GM03348 (cell line): ENCODE measurements around the gene SNAI3.

Experiments used
- DNase-seq: peaks from one replicate; pipeline ENCODE4 v3.0.0; 2012; ENCODE audit warnings: low spot score

Gene SNAI3

DNA sequence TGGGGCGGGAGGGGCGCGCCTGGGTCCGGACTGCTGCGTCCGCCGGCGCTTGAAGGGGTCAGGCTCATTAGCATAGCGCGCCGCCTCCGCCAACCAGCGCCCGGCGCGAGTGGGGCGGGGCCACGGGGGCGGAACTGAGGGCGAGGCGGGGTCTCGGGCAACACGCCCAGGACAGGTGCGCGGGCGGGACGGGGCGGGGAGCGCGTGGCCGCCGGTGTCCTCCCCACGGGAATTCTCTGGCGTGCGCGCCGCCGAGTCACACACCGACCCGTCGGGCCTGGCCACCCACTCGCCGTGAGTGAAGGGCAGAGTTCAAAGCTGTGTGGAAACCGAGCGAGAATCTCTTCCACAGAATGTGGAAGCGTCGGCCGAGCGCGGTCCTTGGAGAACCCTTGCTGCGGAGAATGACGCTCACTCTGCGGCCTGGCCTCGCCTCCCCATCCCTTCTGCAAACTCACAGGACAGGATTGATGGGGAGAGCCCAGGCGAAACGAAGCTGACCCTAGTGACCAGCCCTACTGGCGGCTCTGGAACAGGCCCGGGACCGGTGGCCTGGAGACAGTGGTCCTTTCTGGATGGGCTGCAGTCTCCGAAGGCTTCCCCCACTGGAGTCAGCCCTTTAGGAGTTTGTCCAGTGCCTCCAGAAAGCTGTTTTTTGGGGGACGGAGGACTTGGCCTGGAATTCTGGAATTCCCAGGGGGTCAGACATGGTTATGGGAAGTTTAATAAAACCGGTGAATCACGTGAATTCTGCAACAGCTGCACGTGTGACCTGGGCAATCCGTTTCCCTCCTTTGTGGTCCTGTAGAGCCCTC lies at the start of gene SNAI3:
Gene SNAI3, minus strand, starts transcription at position 69 of the 815 bp plus-strand sequence. CDS start 101 bp downstream, outside the sequence.
- DNase-seq: peak; percentile 86

DNA sequence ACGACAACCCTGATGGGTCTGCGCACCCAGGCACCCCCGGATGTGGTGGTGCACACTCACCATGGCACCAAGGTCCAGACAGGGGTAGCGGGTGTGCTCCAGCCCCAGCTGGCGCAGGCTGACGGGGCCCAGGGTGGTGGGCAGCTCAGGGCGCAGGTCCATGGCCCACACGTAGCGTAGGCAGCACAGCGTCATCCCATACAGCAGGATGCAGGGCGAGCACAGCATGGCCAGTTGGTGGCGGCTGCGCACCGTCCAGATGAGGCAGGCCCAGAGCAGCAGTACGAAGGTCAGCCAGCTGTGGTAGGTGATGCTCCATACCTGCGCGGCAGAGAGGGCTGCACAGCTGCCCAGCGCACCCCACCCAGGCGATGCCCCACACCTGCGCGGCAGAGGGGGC lies 49.8 kb upstream of the SNAI3 start:
- DNase-seq: no peak

DNA sequence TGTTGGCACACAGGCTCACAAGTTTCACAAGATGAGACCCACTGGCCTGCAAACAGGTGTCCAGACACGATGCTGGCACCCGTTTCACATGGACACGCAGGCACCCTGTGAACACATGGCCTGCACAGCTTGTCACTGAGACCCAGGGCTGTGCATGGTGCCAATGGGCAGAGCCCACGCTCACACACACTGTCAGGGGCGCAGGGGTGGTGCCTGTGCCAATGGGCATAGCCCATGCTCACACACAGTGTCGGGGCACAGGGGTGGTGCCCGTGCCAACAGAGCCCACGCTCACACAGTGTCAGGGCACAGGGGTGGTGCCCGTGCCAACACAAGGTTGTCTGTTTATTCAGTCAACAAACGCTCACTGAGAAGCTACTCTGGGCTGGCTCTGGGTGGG lies 49.3 kb upstream of the SNAI3 start:
- no peak for DNase-seq

DNA sequence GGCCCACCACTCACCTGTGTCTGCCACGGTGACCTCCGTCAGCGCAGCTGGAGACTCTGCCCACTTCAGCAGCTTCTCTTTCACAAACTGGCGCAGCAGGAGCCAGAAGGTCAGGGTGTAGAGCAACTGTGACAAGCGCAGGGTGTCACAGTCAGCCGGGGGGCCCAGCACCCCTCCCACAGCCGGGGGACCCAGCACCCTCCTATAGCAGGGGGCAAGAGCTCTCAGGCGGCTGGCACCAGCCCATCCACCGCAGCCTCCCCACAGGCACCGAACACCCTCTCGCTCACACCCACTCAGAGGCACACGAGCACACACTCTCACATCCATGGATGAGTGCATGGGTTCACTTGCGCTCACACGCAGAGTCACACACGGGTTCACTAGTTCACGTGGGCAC lies 48.8 kb upstream of the SNAI3 start:
- no peak for DNase-seq

DNA sequence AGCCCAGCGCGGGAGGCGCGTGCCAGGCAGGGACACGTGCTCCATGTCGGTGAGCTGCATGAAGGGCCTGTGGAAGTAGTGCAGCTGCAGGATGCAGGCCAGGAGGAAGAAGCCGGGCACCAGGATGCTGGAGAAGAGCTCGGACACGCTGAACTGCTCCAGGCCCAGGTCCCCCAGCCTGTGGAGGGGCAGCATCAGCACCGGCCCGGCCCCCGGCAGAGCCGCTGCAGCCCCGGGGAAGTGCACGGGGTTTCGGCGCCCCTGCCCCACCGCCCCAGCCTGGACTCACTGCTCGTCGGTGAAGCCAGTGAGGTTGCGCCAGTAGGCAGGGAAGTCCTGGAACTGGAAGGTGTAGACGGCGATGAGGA lies 48.0 kb upstream of the SNAI3 start:
- DNase-seq: no peak

DNA sequence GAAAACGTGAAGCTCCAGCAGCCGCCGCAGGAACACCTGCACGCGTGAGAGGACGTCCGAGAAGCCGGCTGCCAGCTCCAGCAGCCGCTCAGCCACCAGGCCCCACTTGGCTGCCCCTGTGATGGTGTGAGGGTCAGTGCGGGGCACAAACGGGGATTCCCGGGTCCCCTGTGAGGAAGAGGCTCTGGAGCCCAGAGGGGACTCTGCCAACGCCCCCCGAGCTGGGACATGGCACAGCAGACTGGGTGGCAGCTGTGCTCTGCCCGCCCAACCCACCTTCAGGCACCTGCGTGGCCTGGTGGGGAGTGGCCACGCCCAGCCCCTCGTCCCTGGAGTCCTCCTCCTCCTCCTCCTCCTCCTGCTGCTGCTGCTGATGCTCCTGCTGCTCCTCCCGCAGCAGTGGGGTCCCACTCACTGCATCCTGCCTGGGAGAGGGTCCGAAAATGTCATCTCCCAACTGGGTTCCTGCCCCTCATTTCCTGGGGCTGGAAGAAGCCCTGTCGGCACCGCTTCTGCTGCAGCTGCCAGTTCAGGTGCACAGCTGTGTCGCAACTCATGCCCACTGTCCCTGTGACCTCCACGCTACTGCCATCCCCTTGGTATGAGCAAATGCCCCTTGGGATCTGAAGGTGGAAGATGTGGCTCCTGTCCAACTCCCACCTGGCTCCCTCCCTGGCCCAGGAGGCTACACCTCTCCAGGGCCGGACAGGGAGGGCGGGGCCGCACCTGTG lies 47.5 kb upstream of the SNAI3 start:
- no peak for DNase-seq

DNA sequence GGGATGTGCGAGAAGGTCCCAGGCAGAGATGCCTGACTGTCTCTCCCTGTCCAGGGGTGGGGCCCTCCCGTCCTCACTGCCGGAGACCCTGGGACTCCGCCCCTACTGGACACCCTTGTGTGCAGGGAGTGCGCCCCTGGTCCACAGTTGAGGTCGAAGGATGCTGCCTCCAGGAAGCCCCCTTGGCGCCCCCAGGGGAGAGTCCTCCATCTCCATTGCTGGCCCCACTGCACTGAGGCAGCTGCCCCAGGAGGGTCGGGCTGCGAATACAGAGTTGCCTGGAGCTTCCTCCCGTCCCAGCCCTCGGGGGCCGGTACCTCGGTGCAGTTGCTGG lies 46.6 kb upstream of the SNAI3 start:
- no peak for DNase-seq

DNA sequence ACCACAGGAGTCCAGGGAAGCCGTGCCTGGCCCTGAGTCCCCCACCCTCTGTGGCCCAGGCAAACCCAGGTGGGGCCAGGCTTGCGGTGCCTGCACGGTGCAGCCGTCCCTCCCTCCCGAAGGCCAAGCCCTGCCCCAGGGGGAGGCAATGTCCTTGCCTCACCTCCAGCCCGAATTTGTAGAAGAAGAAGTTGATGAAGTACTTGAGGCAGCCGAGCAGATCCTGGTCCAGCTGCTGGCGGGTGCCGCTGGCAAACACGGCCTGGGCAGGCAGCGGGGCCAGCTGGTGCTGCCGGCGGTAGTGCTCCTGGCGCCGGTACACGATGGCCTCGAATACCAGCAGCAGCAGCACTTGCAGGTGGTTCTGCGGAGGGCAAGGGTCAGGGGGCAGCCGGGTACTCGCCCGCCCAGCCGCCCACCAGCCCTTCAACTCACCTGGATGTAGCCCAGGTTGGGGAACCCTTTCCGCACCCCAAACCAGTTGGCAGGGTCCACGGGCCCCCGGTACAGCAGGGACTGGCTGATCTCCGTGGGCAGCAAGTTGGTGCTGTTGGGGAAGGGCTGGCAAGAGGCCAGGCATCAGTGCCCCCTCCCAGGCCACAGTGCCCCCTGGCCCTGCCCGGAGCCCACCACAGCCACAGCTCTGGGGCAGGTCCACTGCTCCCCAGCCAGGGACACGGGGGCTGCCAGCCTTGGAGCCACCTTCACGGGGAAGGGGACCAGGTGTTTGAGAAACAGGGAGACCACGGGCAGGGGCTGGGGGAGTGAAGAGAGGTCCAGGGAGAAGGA lies 46.1 kb upstream of the SNAI3 start:
- no peak for DNase-seq

DNA sequence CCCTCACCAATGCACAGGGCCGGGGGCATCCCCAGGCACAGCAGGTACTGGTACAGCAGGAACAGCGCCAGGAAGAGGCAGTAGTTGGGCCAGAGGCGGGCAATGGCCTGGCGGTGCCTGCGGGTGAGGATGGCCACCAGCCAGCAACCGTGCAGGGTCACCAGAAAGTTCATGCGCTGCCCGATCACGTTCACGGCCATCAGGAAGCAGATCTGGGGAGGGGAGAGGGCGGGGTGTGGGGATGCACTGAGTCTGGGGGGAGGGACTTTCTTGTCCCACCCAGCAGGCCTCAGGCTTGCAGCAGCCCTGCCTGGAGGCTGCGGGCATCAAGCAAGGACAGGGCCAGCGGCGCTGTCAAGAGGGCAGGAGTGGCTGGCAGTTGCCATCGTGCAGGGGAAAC lies 45.4 kb upstream of the SNAI3 start:
- DNase-seq: peak; percentile 82

DNA sequence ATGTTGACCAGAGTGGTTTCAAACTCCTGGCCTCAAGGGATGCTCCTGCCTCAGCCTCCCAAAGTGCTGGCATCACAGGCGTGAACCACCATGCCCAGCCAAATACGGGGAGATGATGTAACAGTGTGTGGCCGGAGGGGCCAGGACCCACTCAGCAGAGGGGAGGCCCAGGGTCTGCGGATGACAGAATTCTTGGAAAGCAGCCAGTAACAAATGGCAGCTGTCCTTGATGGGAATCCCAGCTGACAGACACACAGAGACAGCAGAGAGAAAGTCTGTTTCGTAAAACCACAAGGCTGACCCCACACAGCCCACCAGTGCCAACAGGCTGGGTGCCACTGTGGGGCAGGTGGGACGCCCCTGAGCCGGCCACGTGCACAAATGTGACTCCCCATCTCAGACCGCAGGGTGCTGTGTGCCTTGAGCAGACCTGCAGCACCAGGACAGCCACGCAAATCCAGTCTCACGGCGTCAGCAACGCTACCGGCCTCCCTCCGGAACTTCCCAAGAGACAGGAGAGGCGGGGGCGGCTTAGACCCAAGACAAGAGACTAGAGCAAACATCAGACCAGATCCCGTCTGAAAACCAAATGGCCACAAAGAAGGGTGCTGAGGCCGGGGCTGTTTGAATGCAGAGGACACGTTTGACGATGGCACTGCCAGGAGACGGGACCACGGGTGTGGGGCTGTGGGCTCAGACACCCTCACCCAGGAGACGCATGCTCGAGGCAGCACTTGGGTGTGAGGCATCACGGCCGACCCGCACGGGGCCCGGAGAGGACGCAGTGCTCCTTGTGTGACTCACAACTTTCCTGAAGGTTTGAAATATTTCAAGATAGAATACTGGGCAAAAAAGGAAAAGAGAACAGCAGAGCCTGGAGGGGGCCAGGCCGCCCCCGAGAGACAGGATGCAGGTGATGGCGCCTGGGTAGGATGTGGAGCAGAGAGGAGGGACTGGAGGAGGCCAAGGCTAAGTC lies 44.6 kb upstream of the SNAI3 start:
- DNase-seq: no peak

DNA sequence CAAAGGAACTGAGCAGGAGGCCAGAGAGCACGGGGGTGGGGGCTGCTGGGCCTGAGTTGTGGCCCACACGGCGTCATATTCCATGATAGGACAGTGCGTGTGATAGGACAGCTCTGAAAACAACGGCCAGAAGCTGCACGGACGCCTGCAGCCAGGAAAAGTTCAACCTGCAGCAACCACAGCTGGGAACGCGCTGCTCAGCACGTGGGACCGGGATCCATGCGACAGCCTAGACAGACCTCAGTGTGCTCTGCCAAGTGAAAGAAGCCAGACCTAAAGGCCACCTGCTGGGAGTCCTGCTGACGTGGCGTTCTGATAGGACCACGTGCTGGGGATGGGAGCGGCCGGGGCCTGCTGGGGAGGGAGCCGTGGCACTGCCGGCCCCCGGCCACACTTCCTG lies 41.6 kb upstream of the SNAI3 start:
- no peak for DNase-seq

DNA sequence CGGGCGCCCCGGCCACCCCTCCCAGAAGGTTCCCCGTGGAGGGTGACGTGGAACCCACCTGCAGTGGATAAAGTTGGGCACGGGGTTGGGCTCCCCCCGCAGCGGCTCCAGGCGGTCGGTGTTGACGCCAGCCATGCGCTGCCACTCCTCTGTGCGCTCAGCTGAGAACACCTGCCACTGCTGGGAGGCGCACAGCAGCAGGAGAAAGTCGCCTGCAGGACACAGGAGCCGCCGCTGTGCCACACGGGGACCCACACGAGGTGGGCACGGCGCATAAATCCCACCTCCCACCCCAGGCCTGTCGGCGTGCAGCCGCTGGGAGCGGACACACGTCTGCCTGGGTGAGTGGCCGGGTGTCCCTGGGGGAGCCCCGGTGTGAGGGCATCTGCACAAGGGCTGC lies 40.7 kb upstream of the SNAI3 start:
- DNase-seq: no peak

DNA sequence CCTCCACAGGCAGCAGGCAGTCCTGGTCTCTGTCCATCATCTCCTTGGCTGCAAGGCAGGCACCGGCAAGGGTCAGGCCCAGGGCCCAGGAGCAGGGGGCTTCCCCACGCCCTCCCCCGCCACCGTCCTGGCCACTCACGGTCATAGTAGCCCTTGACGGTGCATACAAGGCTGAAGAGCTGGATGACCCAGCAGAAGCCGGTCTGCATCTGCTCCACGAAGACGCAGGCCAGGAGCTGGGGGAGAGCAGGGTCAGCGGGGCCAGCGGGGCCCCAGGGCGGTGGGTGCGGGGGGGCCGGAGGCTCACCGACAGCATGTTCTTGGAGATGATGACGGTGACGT lies 40.1 kb upstream of the SNAI3 start:
- no peak for DNase-seq

DNA sequence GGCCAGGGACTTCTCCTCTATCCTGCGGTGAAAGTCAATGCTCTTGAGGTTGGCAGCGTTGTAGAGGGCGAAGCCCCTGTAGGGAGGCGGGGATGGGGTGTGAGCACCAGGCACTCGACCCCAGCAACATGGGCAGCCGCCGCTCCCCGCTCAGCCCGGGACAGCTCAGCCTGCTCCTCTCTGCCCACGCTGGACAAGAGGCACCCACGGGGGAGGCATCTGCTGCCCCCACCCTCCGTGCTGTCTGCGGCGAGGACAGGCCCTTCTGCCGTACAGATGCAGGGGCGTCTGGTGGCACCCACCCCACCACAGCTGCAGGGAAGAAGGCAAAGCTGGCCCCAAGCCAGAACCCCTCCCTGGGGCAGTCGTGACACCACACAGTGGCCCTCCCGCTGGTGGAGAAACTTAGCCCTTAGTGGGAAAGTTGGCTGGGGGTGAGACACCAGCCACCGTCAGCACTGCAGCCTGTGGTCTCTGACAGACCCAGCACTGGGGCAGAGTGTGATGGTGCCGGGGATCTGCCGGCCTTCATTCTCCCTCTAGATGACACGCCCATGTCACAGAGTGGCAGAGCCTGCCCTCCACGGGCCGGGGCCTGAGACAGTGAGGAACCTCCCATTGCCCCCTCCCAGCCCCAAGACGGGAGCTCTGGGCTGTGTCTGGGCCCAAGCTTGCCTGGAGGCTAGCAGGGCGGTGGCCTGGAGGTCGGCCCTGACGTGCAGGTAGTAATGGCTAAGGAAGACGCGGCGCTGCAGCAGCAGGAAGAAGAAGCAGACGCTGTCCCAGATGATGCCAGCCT lies 39.5 kb upstream of the SNAI3 start:
- DNase-seq: no peak

DNA sequence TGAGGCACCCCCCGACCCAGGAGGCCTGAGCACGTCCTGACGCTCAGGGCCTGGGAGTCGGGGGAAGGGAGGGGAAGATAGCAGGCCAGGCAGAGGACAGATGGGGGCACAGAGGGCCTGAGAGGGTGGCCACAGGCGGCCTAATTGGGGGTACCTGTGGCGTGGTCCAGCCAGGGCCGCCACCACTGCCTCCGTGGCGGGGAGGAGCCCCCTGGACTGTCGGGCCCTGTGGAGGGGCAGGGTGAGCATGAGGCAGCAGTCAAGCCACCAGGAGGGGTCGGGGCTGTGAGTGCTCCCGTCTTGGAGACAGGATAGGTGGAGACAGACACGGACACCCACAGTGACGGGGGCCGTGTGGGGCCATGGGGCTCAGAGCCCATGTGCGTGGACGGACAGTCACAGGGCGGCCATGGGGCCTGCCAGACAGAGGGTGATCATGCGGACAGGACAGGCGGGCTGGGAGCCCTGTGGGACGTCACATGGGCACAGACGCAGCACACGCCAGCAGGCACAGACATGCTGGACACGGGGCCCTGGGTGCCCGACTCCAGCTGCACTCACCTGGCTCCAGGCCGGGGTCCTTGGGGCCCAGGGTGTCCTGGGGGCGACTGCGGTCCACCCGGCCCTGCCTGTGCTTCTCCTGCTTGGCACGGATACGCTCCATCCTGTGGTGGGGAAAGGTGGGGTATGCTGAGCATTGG lies 38.7 kb upstream of the SNAI3 start:
- DNase-seq: no peak

DNA sequence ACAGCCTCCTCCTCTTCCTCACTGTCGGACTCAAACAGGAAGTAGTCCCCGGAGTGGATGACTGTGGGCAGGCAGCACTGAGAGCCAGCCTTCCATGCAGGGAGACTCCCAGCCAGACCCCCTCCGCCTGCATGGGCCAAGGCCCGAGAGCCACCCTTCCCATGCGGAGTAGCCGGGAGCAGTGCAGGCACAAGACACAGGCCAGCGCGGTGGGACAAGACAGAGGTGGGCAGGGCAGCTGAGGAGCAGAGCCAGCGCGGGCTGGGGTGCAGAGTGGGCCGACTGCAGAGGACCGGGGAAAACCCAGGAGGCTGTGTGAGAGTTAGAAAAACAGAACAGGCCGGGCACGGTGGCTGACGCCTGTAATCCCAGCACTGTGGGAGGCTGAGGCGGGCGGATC lies 37.6 kb upstream of the SNAI3 start:
- DNase-seq: no peak

DNA sequence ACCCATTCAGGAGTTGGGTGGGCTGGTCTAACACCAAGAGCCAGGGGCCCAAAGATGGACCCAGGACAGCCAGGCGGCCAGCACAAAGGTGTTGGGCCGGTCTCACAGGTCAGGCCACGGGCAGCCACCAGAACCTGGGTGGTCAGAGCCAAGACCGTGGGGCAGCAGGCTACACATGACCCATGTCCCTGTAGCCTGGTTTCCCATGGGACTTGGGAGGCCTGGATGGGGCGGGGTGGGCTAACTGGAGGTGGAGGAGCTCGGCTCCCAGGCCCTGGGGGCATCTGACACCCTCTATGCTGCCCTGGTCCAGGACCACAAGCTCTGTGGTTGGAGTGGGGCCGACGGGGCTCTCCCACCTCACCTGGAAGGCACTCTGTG lies 37.2 kb upstream of the SNAI3 start:
- no peak for DNase-seq

DNA sequence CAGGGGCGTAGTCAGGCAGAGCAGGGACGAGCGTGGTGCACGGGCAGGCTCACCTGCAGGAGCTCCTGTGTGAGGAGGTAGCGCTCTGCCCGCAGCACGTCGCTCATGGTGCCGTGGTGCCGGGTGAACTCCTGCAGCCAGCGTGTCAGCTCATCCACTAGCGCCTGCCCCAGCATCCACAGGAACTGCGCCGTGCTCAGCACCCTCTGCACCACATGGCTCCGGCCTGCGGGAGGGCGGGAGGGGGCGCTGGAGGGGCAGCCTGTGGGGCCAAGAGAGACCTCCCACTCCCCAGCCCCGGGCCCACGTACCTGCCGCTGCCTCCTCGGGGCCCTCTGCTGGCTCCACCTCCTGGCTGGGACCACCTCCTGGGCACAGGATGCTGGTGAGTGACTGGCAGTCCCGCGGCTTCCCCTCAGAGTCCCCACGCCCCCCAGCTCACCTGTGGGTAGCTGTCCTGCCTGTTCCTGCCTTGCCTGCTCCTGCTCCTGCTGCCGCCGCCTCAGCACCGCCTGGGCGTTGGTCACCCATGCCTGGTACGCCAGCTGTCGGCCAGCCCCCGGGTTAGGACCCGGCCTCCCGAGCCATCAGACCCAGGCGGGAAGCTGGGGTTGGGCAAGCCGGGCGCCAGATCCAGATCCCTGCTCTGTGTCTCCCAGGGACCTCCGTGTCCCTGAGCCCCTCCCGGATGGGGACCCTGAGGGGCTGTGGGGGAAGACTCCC lies 36.6 kb upstream of the SNAI3 start:
- DNase-seq: no peak

DNA sequence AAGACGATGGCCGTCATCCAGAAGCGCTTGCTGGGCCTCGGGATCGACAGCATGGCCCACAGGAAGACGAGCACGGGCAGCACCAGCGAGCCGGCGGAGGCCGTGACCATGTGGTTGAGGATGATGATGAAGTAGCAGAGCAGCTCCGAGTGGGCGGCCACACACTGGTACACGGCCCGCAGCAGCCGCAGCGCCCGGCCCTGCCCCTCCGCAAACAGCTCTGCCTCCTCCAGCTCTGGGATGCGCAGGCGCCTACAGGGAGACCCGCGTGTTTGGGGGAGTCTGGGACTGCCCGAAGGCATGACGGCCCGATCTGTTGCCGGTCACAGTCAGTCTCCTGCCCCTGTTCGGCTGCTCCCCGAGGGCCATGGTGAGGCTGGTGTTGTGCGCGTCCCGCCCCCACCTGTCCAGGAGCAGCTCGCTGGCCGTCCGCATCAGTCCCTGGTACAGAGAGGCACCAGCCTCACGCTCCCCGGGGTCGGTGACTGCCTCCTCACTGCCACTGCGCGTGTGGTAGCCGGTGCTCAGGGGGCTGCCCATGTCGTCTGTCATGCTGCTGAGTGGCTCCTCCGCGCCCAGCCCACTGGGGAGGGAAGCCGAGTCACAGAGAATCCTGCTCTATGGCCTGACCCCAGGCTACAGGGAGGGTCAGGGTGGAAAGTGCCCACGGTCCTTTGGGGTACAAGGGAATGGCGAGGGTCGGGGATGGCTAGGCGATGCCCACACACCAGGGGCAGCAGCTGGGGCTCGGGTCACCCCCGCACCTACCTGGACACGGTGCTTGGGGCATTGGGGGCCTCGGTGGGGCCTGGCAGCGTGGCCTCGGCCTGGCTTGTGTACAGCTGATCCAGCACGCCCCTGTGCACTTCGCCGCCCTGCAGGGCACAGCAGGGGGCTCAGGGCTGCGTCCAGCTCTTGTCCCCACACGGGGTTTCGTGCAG lies 35.8 kb upstream of the SNAI3 start:
- DNase-seq: no peak
